ENCODE data around the gene CHRNA9. TPM values are rescaled to one million over a fixed set of nuclear protein-coding genes. Genes with fewer than 3 reads are reported as not detected.

The CHRNA9 gene
- total RNA-seq, 1 experiment from 2014 or later, result 1.2 TPM

GRCh38 chr4:40372651-40373050 lies 37.5 kb downstream of the CHRNA9 start (continued):
- TF ChIP-seq, protein P1, sequence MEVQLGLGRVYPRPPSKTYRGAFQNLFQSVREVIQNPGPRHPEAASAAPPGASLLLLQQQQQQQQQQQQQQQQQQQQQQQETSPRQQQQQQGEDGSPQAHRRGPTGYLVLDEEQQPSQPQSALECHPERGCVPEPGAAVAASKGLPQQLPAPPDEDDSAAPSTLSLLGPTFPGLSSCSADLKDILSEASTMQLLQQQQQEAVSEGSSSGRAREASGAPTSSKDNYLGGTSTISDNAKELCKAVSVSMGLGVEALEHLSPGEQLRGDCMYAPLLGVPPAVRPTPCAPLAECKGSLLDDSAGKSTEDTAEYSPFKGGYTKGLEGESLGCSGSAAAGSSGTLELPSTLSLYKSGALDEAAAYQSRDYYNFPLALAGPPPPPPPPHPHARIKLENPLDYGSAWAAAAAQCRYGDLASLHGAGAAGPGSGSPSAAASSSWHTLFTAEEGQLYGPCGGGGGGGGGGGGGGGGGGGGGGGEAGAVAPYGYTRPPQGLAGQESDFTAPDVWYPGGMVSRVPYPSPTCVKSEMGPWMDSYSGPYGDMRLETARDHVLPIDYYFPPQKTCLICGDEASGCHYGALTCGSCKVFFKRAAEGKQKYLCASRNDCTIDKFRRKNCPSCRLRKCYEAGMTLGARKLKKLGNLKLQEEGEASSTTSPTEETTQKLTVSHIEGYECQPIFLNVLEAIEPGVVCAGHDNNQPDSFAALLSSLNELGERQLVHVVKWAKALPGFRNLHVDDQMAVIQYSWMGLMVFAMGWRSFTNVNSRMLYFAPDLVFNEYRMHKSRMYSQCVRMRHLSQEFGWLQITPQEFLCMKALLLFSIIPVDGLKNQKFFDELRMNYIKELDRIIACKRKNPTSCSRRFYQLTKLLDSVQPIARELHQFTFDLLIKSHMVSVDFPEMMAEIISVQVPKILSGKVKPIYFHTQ (CRISPR knock-in tag; IDR thresholded peaks at IDR 0.05), result no peak
- TF ChIP-seq FOXP1 (CRISPR knock-in tag; IDR thresholded peaks at IDR 0.05; ENCODE audit: borderline replicate concordance), result no peak
- TF ChIP-seq IRF2 (CRISPR knock-in tag; IDR thresholded peaks at IDR 0.05; ENCODE audit: borderline replicate concordance, low read depth), result no peak
- no peak for TF ChIP-seq PREB (CRISPR knock-in tag; IDR thresholded peaks at IDR 0.05; ENCODE audit: borderline replicate concordance)
- TF ChIP-seq, protein P2, sequence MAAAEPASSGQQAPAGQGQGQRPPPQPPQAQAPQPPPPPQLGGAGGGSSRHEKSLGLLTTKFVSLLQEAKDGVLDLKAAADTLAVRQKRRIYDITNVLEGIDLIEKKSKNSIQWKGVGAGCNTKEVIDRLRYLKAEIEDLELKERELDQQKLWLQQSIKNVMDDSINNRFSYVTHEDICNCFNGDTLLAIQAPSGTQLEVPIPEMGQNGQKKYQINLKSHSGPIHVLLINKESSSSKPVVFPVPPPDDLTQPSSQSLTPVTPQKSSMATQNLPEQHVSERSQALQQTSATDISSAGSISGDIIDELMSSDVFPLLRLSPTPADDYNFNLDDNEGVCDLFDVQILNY (CRISPR knock-in tag; IDR thresholded peaks at IDR 0.05), result no peak
- no peak for TF ChIP-seq TEAD1 (CRISPR knock-in tag; IDR thresholded peaks at IDR 0.05)
- TF ChIP-seq ZNF263 (CRISPR knock-in tag; IDR thresholded peaks at IDR 0.05; ENCODE audit: low read depth), result no peak
- TF ChIP-seq HMGA2 (CRISPR knock-in tag; IDR thresholded peaks at IDR 0.05), result no peak
- no peak for TF ChIP-seq JAZF1 (CRISPR knock-in tag; IDR thresholded peaks at IDR 0.05)
- TF ChIP-seq NFE2L1 (CRISPR knock-in tag; IDR thresholded peaks at IDR 0.05), result no peak
- TF ChIP-seq, protein P3, sequence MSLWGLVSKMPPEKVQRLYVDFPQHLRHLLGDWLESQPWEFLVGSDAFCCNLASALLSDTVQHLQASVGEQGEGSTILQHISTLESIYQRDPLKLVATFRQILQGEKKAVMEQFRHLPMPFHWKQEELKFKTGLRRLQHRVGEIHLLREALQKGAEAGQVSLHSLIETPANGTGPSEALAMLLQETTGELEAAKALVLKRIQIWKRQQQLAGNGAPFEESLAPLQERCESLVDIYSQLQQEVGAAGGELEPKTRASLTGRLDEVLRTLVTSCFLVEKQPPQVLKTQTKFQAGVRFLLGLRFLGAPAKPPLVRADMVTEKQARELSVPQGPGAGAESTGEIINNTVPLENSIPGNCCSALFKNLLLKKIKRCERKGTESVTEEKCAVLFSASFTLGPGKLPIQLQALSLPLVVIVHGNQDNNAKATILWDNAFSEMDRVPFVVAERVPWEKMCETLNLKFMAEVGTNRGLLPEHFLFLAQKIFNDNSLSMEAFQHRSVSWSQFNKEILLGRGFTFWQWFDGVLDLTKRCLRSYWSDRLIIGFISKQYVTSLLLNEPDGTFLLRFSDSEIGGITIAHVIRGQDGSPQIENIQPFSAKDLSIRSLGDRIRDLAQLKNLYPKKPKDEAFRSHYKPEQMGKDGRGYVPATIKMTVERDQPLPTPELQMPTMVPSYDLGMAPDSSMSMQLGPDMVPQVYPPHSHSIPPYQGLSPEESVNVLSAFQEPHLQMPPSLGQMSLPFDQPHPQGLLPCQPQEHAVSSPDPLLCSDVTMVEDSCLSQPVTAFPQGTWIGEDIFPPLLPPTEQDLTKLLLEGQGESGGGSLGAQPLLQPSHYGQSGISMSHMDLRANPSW (CRISPR knock-in tag; conservative IDR thresholded peaks at IDR 0.05; ENCODE audit: low read depth), result no peak
- no peak for TF ChIP-seq ATF3 (CRISPR knock-in tag; conservative IDR thresholded peaks at IDR 0.05)

GRCh38 chr4:40373636-40374035 lies 38.5 kb downstream of the CHRNA9 start:
- Mint-ChIP-seq H3K27ac (no peak overlapping the region), H3K36me3 (no peaks in the 10 kb centered on the region), H3K4me3 (no peak overlapping the region), H3K4me1 (peaks cover under 1% of the 10 kb centered on the region; the same call in 1 of the 2 replicates), H3K9me3 (no peaks in the 10 kb centered on the region), H3K27me3 (ENCODE audit: low read depth) (peaks cover 1% of the 10 kb centered on the region; the same call in 1 of the 2 replicates)
- no peak for ATAC-seq
- TF ChIP-seq CBFB (CRISPR knock-in tag; IDR thresholded peaks at IDR 0.05; ENCODE audit: low read depth), result no peak
- no peak for TF ChIP-seq ETV6 (CRISPR knock-in tag; IDR thresholded peaks at IDR 0.05)
- no peak for TF ChIP-seq ATF6 (CRISPR knock-in tag; IDR thresholded peaks at IDR 0.05)
- TF ChIP-seq ELF4 (CRISPR knock-in tag; IDR thresholded peaks at IDR 0.05; ENCODE audit: low read depth), result no peak
- no peak for TF ChIP-seq SP1 (CRISPR knock-in tag; conservative IDR thresholded peaks at IDR 0.05)
- no peak for TF ChIP-seq PREB (CRISPR knock-in tag; IDR thresholded peaks at IDR 0.05; ENCODE audit: borderline replicate concordance)
- TF ChIP-seq, protein P4, sequence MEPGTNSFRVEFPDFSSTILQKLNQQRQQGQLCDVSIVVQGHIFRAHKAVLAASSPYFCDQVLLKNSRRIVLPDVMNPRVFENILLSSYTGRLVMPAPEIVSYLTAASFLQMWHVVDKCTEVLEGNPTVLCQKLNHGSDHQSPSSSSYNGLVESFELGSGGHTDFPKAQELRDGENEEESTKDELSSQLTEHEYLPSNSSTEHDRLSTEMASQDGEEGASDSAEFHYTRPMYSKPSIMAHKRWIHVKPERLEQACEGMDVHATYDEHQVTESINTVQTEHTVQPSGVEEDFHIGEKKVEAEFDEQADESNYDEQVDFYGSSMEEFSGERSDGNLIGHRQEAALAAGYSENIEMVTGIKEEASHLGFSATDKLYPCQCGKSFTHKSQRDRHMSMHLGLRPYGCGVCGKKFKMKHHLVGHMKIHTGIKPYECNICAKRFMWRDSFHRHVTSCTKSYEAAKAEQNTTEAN (CRISPR knock-in tag; IDR thresholded peaks at IDR 0.05), result no peak
- no peak for TF ChIP-seq NFE2L1 (CRISPR knock-in tag; IDR thresholded peaks at IDR 0.05)
- TF ChIP-seq, protein P5, sequence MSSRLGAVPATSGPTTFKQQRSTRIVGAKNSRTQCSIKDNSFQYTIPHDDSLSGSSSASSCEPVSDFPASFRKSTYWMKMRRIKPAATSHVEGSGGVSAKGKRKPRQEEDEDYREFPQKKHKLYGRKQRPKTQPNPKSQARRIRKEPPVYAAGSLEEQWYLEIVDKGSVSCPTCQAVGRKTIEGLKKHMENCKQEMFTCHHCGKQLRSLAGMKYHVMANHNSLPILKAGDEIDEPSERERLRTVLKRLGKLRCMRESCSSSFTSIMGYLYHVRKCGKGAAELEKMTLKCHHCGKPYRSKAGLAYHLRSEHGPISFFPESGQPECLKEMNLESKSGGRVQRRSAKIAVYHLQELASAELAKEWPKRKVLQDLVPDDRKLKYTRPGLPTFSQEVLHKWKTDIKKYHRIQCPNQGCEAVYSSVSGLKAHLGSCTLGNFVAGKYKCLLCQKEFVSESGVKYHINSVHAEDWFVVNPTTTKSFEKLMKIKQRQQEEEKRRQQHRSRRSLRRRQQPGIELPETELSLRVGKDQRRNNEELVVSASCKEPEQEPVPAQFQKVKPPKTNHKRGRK (CRISPR knock-in tag; IDR thresholded peaks at IDR 0.05; ENCODE audit: borderline replicate concordance), result no peak
- TF ChIP-seq ERG (CRISPR knock-in tag; IDR thresholded peaks at IDR 0.05), result no peak
- DNase-seq (ENCODE audit: low spot score), result no peak
- ChIA-PET CTCF (no interaction called here), POLR2A (no interaction called here)

All from WTC11 (cell line).